Omental fat pad (tissue), 4 donors: ENCODE results near the gene PLEKHG7. TPM values are rescaled to one million over a fixed set of nuclear protein-coding genes. Genes with fewer than 3 reads are reported as not detected.

ENCODE experiments used
- ATAC-seq: fragments of 150-250 bp; one replicate; pipeline ENCODE4 v1.9.1; 2016; ENCODE audit warnings: mild to moderate bottlenecking, moderate library complexity; ENCODE audit not compliant: low FRiP score
- DNase-seq: peaks from one replicate; pipeline ENCODE4 v3.0.0-alpha.2; 2019; ENCODE audit warnings: low spot score
- CTCF ChIP-seq, 3 donors: fragments of 450-650 bp; IDR thresholded peaks; one replicate each; pipeline ENCODE4 v1.5.1; 2016 to 2017; ENCODE audit warnings: antibody characterized with exemption in 3 of 3, mild to moderate bottlenecking in 3 of 3, moderate library complexity in 2 of 3
- total RNA-seq, 4 donors: library from RNA; depleted of rRNA; stranded (reverse); fragments of >200 nt; gene quantifications; one replicate each; pipeline ENCODE4 v1.1.0, GENCODE V29; 2016

PLEKHG7 gene
- total RNA-seq, 4 donors from 2014 or later = 0.12 TPM; not detected in 3

GRCh38 chr12:92821142-92821541 lies 118.4 kb downstream of the PLEKHG7 start:
- no peak for ATAC-seq

More at GRCh38 chr12:92821142-92821541, 118.4 kb downstream of the PLEKHG7 start:
- no peak for DNase-seq
- TF ChIP-seq CTCF (IDR thresholded peaks at IDR 0.05) = no peak

Other genes with a start within 250 kb of the PLEKHG7 start
- 10 to 100 TPM; 20.6 to 40.6 (median 25.4) TPM for gene EEA1, start 226.3 kb downstream of the PLEKHG7 start, total RNA-seq